Measurements from ENCODE around the gene TNFRSF1A. TPM values are rescaled to one million over a fixed set of nuclear protein-coding genes. Genes with fewer than 3 reads are reported as not detected.

Gene TNFRSF1A
- total and polyA plus RNA-seq, 10 donors = 22.5 to 578 (median 211) TPM

DNA sequence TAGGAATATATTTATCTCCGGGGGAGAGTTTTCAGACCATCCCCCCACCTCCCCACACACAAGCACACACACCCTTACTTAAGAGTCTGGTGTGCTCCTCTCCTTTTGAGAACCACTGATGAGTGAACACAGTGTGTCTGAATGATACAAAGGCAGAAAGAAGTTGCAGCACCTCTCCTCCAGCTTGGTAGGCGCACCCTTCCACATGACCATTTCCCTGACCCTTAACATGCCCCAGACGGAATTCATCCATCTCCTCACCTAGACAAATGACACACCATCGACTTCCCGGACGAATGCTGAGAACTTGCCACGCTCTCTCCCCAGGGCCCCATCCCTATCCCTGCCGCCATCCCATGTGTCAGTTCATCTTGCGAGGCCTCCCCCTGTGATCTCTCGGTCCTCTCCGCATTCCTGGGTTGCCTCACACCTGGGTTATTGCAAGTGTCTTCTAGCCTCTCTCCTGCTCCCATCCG, 3.9 kb downstream of the TNFRSF1A start:
- no peaks in the 10 kb centered on the region for H3K9me3 ChIP-seq
- peak overlapping the region; percentile 86 to 99 (median 96) for H3K27ac ChIP-seq
- peak in 2 of 3 donors; percentile 23 to 27 for TF ChIP-seq POLR2AphosphoS5 (IDR thresholded peaks at IDR 0.05)
- TF ChIP-seq POLR2A (IDR thresholded peaks at IDR 0.05) = no peak
- TF ChIP-seq, protein P1, sequence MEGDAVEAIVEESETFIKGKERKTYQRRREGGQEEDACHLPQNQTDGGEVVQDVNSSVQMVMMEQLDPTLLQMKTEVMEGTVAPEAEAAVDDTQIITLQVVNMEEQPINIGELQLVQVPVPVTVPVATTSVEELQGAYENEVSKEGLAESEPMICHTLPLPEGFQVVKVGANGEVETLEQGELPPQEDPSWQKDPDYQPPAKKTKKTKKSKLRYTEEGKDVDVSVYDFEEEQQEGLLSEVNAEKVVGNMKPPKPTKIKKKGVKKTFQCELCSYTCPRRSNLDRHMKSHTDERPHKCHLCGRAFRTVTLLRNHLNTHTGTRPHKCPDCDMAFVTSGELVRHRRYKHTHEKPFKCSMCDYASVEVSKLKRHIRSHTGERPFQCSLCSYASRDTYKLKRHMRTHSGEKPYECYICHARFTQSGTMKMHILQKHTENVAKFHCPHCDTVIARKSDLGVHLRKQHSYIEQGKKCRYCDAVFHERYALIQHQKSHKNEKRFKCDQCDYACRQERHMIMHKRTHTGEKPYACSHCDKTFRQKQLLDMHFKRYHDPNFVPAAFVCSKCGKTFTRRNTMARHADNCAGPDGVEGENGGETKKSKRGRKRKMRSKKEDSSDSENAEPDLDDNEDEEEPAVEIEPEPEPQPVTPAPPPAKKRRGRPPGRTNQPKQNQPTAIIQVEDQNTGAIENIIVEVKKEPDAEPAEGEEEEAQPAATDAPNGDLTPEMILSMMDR (IDR thresholded peaks at IDR 0.05 in 8 of 11, conservative IDR thresholded peaks at IDR 0.05 in 3 of 11) = no peak
- peaks cover 57 to 99% (median 81%) of the 10 kb centered on the region in 6 donors for H3K4me1 ChIP-seq
- peak; percentile 59 for DNase-seq
- intact Hi-C loops (cut with DNase I; ENCODE audit: low total_unique reads) = loop anchor here (10.0 kb wide), 2 partner anchors 127 to 207 kb away; no protein-coding TSS in a partner anchor
- H3K27me3 ChIP-seq (replicated peaks in 1 of 7) = peaks cover 0 to 76% (median 0%) of the 10 kb centered on the region in 7 donors
- peaks cover 0 to 22% (median 17%) of the 10 kb centered on the region in 6 donors for H3K36me3 ChIP-seq
- peak overlapping the region in 7 of 8 donors; percentile 66 to 97 (median 89) for H3K4me3 ChIP-seq
- WGBS, 5 donors = 21 to 29% (median 24%) methylated on average over 12 of the region's 12 CpGs

DNA sequence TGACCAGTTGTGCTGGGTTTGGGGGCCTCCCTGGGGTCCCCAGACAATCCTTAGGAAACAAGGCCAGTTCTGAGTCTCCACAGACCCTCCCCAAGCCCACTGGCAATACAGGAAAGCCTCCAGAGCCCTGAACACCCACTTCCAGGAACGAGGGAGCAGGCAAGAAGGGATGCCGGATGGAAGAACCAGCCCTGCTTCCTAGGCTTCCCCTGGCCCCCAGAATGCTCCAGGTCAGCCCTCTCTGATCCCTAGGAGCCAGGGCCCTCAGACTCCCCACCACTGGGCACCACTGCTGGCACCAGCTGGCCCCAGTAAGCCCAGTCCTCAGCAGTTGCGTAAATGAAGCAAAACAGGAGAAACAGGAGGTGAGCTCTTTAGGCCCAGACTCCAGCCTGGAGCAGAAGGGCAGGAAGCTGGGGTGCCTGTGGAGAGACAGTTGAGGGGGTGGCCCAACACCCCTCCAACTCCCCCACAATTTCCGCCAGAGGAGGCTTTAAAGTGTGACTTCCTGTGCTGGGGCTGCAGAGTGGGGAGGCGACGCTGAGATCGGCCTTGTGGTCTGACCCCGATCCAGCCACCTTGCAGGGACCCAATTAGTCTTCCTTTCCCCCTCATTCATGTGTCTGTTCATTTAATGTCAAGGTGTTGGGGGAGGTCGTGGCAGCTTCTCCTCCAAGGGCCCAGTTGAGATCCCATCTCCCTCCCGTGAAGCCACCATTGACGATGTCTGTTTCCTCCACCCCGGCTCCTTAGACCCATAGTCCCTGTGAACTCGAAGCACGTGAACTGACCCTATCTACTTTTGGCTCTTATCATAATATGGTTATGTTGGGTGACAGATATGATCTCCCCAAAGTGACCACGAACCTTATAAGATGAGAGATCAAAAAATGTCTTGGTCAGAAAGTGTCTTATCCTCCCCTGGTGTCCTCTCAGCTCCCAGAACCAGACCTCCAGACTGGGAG, 4.7 kb downstream of the TNFRSF1A start:
- TF ChIP-seq POLR2AphosphoS5 (IDR thresholded peaks at IDR 0.05) = peak; percentile 62 to 81 (median 74)
- TF ChIP-seq, protein P1 (IDR thresholded peaks at IDR 0.05 in 8 of 11, conservative IDR thresholded peaks at IDR 0.05 in 3 of 11) = no peak
- peaks cover 62 to 99% (median 81%) of the 10 kb centered on the region in 6 donors for H3K4me1 ChIP-seq
- peaks cover 0 to 76% (median 0%) of the 10 kb centered on the region in 7 donors for H3K27me3 ChIP-seq (replicated peaks in 1 of 7)
- no peaks in the 10 kb centered on the region for H3K9me3 ChIP-seq
- peak overlapping the region; percentile 86 to 99 (median 96) for H3K27ac ChIP-seq
- H3K4me3 ChIP-seq = peak overlapping the region; percentile 22 to 97 (median 88)
- intact Hi-C loops (cut with DNase I; ENCODE audit: low total_unique reads) = loop anchor here (10.0 kb wide), 2 partner anchors 128 to 208 kb away; no protein-coding TSS in a partner anchor
- 1 to 8% (median 2%) methylated on average over 15 of the region's 15 CpGs for WGBS, 5 donors
- DNase-seq = peak; percentile 89
- H3K36me3 ChIP-seq = peaks cover 0 to 30% (median 25%) of the 10 kb centered on the region in 6 donors

DNA sequence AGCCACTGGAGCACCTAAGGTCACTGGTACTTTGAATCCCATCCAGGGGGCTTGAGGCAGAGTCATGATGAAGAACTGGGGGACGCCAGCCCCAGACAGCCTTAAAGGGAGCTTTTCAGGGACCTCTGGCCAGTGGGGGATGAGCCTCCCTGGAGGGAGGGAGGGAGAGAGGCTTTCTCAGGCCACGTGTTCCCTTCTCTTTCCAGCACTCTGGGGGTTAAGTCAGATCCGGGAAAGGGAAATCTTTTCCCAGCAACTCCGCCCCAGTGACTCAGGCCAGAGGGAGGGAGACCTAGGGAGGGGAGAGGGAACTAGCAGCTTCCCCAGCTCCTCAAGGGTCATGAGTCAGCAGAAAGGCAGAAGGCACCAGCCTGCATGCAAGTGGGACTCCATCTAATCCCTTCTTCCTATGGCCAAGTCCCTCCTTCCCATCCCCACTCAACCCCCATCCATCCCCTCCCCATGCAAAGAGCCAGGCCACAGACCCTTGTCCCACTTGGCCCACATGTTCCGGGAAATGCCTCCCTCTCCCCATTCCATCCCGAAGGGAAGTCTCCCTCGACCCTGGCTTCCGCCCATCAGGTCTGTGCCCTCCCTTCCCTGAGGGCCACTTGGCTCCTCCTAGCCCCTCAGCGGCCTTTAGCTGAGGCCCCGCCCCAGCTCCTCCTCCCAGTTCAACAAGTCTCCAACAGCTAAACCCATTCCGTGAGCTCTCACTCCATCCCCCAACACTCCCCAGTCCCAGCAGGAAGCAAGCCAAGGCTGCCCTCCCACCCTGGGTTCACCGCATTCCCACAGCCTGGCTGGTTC, 5.6 kb downstream of the TNFRSF1A start:
- intact Hi-C loops (cut with DNase I; ENCODE audit: low total_unique reads) = loop anchor here (10.0 kb wide), 2 partner anchors 129 to 209 kb away; no protein-coding TSS in a partner anchor
- TF ChIP-seq POLR2A (IDR thresholded peaks at IDR 0.05) (peak in 1 of 3 donors; percentile 35), POLR2AphosphoS5 (IDR thresholded peaks at IDR 0.05) (peak; percentile 82 to 86 (median 84))
- TF ChIP-seq, protein P1 (IDR thresholded peaks at IDR 0.05 in 8 of 11, conservative IDR thresholded peaks at IDR 0.05 in 3 of 11) = no peak
- H3K36me3 ChIP-seq = peaks cover 0 to 39% (median 33%) of the 10 kb centered on the region in 6 donors
- DNase-seq = peak; percentile 95
- peak overlapping the region; percentile 22 to 97 (median 88) for H3K4me3 ChIP-seq
- peak overlapping the region; percentile 86 to 99 (median 96) for H3K27ac ChIP-seq
- H3K9me3 ChIP-seq = no peaks in the 10 kb centered on the region
- WGBS, 5 donors = 0 to 8% (median 3%) methylated on average over 12 of the region's 12 CpGs
- peaks cover 0 to 76% (median 0%) of the 10 kb centered on the region in 7 donors for H3K27me3 ChIP-seq (replicated peaks in 1 of 7)
- H3K4me1 ChIP-seq = peaks cover 62 to 100% (median 85%) of the 10 kb centered on the region in 6 donors

Measured in spleen (tissue), 11 donors.